ENCODE results near the gene LRRC40. TPM values are rescaled to one million over a fixed set of nuclear protein-coding genes. Genes with fewer than 3 reads are reported as not detected.
"Not testable (repeated sequence)": the region's sequence is repeated elsewhere in the genome, so short reads cannot be mapped to it uniquely, and the experiment has no call there.

LRRC40 gene
- total RNA-seq, 1 experiment from 2014 or later, result 32.7 TPM

GRCh38 chr1:70188522-70188921 is 16.9 kb downstream of the LRRC40 start:
- Histone ChIP-seq H3K9me3 (ENCODE audit: low read depth, low read length, poor library complexity, severe bottlenecking) (no peaks in the 10 kb centered on the region), H3K4me3 (ENCODE audit: low read depth, low read length, poor library complexity, severe bottlenecking) (no peak overlapping the region), H3K27me3 (replicated peaks; ENCODE audit: insufficient read depth, low read depth, low read length, poor library complexity) (no peaks in the 10 kb centered on the region), H3K27ac (ENCODE audit: low read depth, low read length, poor library complexity, severe bottlenecking) (no peak overlapping the region), H3K36me3 (ENCODE audit: insufficient read depth, low read length, poor library complexity, severe bottlenecking) (peaks cover 4% of the 10 kb centered on the region), H3K4me1 (ENCODE audit: insufficient read depth, low read length, poor library complexity, severe bottlenecking) (no peaks in the 10 kb centered on the region)
- intact Hi-C loops (cut with micrococcal nuclease; ENCODE audit: unreplicated experiment), result no loop called here
- no TSS peak for BruUV-seq (replicated peaks)
- CTCF ChIA-PET, result no interaction called here
- POLR2A ChIA-PET (ENCODE audit: low non-redundant PET), result no interaction called here
- TF ChIP-seq CTCF (conservative IDR thresholded peaks at IDR 0.05; ENCODE audit: low read depth, low read length) (no peak), EZH2 (IDR thresholded peaks at IDR 0.05; ENCODE audit: borderline replicate concordance, low read depth, low read length, poor library complexity, severe bottlenecking) (no peak)
- DNase-seq (ENCODE audit: low spot score), result no peak

GRCh38 chr1:70185181-70185580 is 20.2 kb downstream of the LRRC40 start:
- BruUV-seq (replicated peaks); POLR2A ChIA-PET (ENCODE audit: low non-redundant PET); H3K27ac ChIP-seq (ENCODE audit: low read depth, low read length, poor library complexity, severe bottlenecking); H3K4me1 ChIP-seq (ENCODE audit: insufficient read depth, low read length, poor library complexity, severe bottlenecking); H3K4me3 ChIP-seq (ENCODE audit: low read depth, low read length, poor library complexity, severe bottlenecking); H3K9me3 ChIP-seq (ENCODE audit: low read depth, low read length, poor library complexity, severe bottlenecking); H3K27me3 ChIP-seq (replicated peaks; ENCODE audit: insufficient read depth, low read depth, low read length, poor library complexity); intact Hi-C loops (cut with micrococcal nuclease; ENCODE audit: unreplicated experiment); H3K36me3 ChIP-seq (ENCODE audit: insufficient read depth, low read length, poor library complexity, severe bottlenecking); DNase-seq (ENCODE audit: low spot score); CTCF ChIA-PET: not testable (repeated sequence)

GRCh38 chr1:70171512-70171911 is 33.9 kb downstream of the LRRC40 start:
- no peak for TF ChIP-seq EZH2 (IDR thresholded peaks at IDR 0.05; ENCODE audit: borderline replicate concordance, low read depth, low read length, poor library complexity, severe bottlenecking)
- no peak for TF ChIP-seq CTCF (conservative IDR thresholded peaks at IDR 0.05; ENCODE audit: low read depth, low read length)
- ChIA-PET CTCF (no interaction called here), POLR2A (ENCODE audit: low non-redundant PET) (no interaction called here)
- intact Hi-C loops (cut with micrococcal nuclease; ENCODE audit: unreplicated experiment), result no loop called here
- no peak overlapping the region for H3K27ac ChIP-seq (ENCODE audit: low read depth, low read length, poor library complexity, severe bottlenecking)
- DNase-seq (ENCODE audit: low spot score), result no peak
- no peaks in the 10 kb centered on the region for H3K27me3 ChIP-seq (replicated peaks; ENCODE audit: insufficient read depth, low read depth, low read length, poor library complexity)
- no TSS peak for BruUV-seq (replicated peaks)
- H3K4me1 ChIP-seq (ENCODE audit: insufficient read depth, low read length, poor library complexity, severe bottlenecking), result peaks cover 5% of the 10 kb centered on the region
- no peaks in the 10 kb centered on the region for H3K9me3 ChIP-seq (ENCODE audit: low read depth, low read length, poor library complexity, severe bottlenecking)
- H3K4me3 ChIP-seq (ENCODE audit: low read depth, low read length, poor library complexity, severe bottlenecking), result no peak overlapping the region
- no peaks in the 10 kb centered on the region for H3K36me3 ChIP-seq (ENCODE audit: insufficient read depth, low read length, poor library complexity, severe bottlenecking)

GRCh38 chr1:70169018-70169839 is 36.1 kb downstream of the LRRC40 start:
- BruUV-seq (replicated peaks), result no TSS peak

More at GRCh38 chr1:70169018-70169839, 36.1 kb downstream of the LRRC40 start:
- intact Hi-C loops (cut with micrococcal nuclease; ENCODE audit: unreplicated experiment), result no loop called here
- H3K27ac ChIP-seq (ENCODE audit: low read depth, low read length, poor library complexity, severe bottlenecking), result no peak overlapping the region
- no peak for DNase-seq (ENCODE audit: low spot score)
- ChIA-PET CTCF (no interaction called here), POLR2A (ENCODE audit: low non-redundant PET) (no interaction called here)
- H3K4me3 ChIP-seq (ENCODE audit: low read depth, low read length, poor library complexity, severe bottlenecking), result no peak overlapping the region
- H3K27me3 ChIP-seq (replicated peaks; ENCODE audit: insufficient read depth, low read depth, low read length, poor library complexity), result no peaks in the 10 kb centered on the region
- TF ChIP-seq EZH2 (IDR thresholded peaks at IDR 0.05; ENCODE audit: borderline replicate concordance, low read depth, low read length, poor library complexity, severe bottlenecking), result no peak
- peaks cover 5% of the 10 kb centered on the region for H3K4me1 ChIP-seq (ENCODE audit: insufficient read depth, low read length, poor library complexity, severe bottlenecking)
- H3K36me3 ChIP-seq (ENCODE audit: insufficient read depth, low read length, poor library complexity, severe bottlenecking), result no peaks in the 10 kb centered on the region
- no peaks in the 10 kb centered on the region for H3K9me3 ChIP-seq (ENCODE audit: low read depth, low read length, poor library complexity, severe bottlenecking)

Data from A673 (cell line).